ENCODE results near the gene NXN.

DNA sequence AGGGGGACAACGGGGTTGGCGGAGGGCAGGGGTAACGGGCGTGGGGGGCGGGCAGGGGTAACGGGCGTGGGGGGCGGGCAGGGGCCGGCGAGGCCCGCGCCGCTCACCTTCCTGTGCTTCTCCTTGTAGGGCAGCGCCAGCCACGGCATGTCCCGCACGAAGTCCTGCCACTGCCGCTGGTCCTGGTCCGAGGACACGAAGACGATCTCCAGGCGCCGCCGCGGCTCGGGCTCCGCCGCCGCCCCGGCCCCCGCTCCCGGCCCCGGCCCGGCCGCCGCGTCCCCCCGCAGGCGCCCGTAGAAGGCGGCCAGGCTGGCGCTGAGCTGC, 401 bp downstream of the NXN start:
- TF ChIP-seq, protein P1, sequence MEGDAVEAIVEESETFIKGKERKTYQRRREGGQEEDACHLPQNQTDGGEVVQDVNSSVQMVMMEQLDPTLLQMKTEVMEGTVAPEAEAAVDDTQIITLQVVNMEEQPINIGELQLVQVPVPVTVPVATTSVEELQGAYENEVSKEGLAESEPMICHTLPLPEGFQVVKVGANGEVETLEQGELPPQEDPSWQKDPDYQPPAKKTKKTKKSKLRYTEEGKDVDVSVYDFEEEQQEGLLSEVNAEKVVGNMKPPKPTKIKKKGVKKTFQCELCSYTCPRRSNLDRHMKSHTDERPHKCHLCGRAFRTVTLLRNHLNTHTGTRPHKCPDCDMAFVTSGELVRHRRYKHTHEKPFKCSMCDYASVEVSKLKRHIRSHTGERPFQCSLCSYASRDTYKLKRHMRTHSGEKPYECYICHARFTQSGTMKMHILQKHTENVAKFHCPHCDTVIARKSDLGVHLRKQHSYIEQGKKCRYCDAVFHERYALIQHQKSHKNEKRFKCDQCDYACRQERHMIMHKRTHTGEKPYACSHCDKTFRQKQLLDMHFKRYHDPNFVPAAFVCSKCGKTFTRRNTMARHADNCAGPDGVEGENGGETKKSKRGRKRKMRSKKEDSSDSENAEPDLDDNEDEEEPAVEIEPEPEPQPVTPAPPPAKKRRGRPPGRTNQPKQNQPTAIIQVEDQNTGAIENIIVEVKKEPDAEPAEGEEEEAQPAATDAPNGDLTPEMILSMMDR (IDR thresholded peaks at IDR 0.05), result no peak
- no peak for TF ChIP-seq POLR2A (IDR thresholded peaks at IDR 0.05)
